GM04503 (cell line): ENCODE results near the gene CHRM1.

Experiments used
- DNase-seq: peaks from one replicate; pipeline ENCODE4 v3.0.0-alpha.2; 2012; ENCODE audit warnings: low read depth

The CHRM1 gene

DNA sequence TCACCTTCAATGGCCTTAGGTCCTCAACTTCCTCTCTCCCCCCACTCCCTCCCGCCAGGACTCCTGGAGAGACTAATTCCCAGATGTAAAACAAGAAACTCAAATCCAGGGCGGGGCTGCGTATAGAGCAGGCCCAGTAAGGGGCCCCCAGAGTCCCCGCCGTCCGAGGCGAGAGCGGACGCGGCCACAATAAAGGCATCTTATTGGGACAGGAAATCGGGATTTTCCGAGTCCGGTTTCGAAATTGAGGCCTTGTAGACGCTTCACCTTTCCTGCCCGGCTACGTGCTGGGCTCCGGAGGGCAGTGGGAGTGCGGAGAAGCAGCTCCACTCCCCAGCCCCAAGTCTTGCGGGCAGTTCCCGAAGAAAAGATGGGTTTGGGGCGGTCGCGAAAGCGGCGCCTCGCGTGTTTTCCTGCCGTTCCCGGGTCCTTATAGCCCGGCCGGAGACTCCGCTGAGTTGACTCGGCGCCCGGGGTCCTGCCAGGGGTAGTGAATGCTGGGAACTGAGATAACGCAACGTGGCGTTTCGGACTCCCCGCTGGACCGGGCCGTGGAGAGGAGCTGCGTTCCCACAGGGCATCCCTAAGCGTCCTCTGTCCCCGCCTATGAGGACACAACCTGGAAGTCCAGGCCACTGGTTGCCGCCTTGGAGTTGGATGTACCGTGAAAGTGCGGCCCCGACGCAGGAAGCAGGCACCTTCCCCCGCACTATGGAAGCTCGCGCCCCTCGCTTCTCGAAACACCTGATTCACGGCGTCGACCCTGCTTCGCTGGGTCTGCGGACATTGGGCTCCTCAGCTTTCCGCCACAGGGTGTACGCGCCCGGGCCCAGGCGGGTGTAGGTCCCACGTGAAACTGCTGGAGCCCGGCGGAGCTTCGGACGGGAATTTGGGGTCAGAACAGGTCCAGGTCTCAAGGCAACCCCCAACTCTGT lies 4.8 kb upstream of the CHRM1 start:
- DNase-seq = no peak

DNA sequence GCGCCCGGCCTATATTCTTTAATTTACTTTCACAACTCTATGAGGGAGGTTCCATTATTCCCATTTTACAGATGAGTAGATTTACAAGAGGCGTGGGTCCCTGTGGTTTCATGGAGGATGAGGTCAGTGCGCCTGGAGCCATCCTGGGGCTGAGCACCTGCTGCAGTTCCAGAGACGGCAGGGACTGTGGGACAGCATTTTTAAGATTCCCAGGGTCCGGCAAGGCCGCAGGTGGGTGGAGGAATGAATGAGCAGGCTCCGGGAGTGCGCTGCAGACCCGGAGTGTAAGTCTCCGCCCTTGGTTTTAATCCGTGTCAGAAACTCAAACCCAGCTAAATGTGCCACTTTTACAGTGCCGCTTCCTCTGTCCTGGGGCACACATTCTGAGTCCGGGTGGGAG lies 4.1 kb upstream of the CHRM1 start:
- DNase-seq = no peak

DNA sequence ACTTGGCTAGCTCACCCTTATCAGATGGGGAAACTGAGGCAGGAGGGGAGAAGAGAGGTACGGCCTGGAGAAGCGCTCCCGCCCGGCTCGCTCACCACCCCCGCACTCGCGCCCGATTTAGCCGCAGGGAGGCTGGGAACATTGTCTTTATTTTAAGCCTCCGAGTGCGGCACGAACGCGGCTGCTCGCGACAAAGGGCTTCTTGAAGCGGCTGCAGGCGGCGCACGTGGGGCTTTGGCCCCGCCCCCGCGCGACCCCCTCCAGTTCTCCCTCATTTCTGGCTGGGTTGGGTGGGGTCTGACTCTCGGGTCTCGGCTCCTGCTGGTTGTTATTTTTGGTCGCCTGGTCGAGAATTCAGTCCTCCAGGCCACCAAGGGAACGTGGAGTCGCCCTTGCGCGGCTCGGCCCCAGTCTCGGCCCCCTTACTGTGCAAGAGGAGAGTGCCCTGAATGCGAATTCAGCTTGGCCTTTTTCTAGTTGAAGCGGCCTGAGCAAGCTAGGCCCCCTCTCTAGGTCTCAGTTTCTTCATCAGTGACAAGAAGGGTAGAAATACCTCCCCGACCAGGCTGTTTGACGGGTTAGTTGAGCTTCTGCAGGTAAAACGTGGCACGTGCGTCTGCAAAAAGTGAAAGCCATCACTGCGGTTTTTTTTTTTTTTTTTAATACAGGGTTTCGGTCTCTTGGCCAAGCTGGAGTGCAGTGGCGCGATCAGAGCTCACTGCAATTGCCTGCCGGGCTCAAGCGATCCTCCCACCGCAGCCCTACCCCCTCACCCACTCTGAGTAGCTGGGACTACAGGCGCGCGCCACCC lies 2.6 kb upstream of the CHRM1 start:
- no peak for DNase-seq

DNA sequence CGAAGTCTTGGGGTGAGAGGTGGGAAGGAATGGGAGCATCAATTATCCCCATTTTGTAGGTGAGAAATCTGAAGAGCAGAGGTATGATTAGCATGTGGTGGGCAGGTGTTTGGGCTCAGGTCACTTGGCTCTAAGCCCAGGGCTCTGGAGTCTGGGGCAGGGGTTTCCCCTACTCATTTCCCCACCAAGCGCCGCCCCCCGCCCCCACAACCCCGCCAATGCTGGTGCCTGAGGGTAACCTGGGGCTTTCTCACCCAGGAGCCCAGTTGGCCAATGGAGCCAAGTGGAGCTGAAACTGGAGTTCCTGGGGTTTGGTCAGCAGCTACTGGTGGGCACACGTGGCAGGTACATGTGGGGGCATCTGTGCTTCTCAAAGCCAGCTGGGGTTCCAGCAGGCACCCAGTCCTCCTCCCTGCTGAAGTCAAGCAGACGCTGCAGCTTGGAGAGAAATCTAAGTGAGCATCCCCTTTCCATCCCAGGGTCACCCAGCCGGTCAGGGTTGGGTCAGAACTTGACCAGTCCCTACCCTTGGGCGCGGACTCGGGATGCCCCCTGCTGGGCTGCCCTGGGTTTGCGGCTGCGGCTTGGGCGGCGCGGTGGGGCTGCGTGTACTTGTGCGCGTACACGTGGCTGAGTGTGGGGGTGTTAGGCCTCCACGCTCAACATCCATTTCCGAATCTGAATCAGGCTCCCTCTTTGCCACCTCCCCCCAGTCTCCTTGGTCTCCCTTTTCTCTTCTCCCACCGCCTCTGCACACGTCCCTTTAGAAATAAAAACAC lies 1.7 kb upstream of the CHRM1 start:
- DNase-seq = no peak

DNA sequence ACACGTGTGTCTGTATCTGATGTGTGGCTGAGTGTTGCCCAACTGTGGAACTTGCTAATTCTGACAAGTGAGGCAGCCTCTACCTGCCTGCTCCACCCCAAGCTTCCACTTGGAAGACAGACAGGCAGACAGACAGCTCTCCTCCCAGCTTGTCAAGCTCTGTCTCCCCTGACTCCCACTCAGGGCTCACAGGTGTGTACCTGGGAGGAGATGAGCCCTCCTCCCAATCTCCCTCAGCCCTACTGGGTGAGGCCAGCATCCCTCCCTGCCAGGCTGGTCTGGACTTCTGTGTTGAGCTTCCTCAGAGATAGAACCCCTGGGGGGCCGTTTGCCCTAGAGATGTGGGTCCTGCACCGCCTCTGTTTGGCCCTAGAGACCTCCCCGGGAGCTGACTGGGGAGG lies 1.0 kb upstream of the CHRM1 start:
- DNase-seq = no peak

DNA sequence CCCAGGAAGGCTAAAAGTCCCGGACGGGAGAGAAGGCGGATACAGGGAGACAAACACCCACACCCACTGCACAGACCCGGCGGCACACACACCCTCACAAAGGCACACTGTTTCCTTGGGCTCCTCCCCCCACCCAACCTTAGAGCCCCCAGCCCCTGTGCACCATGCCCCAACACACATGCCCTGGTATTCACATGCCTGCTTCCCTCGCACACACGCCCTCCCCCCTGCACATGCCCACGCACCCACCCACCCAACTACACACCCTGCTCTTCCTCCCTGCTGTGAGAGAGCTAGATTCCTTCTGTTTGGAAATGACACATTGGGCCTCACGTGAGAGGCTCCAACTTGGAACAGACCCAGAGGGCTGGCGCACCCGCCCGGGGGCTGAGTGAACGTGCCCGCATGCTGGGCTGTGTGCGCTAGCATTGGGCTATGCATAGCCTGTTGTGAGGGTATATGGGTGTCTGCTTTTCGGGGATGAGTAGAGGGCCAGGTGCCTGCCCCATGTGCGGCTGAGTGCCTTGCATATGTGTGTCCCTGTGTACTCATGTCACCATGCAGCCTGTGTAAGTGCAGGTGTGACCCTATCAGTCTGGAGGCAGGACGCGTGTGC lies 518 bp upstream of the CHRM1 start:
- no peak for DNase-seq

DNA sequence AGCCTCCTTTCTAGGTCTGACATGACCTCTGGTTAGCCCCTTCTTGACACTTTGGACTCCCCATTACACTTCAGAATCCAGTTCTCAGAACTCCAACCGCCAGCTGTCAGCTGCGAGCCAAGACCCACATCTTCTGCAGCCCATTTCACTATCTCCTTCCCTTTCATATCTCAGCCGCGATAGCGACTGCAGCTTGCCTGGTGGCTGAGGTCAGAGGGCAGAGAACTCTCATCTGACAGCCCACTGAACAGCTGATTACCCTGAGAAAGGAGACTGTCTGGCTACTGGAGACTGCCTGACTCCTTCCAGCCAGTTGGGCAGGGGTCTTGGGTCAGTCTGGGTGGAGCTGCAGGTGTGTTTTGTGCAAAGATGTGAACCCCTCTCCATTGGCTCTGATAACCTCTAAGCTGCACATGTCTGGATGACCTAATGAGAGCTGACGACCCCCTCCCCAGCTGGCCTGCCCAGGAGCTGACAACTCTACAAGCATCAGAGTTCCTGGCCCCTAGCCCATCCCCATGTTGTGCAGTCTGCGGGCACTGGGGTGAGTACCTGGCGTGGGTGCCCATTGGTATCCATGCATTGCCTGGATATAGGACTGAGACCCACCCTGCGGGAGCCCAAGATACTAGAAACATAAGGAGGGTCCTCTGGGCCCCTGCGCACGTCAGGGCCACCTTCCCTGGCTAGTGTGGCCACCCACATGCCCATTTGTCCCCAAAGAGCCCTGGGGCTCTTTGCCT lies 1.1 kb downstream of the CHRM1 start:
- no peak for DNase-seq

DNA sequence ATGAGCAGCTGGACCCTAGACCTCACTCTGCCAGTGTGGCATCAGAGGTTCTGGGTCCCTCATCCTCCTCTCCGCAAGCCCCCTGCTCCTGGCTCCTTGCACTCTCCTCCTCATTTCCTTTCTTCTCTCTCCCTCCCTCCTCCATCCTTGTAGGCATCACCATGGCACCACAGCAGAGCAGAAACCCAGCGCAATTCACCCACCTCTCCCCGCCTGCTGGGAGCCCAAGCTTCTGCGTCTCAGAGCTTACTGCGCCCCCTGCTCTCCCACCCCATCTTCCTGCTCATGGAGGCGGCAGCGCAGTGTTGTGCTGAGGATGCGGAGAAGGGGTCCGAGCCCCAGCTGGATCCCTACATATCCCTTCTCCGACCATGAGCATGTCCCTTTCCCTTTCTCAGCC lies 1.7 kb downstream of the CHRM1 start:
- DNase-seq = no peak

DNA sequence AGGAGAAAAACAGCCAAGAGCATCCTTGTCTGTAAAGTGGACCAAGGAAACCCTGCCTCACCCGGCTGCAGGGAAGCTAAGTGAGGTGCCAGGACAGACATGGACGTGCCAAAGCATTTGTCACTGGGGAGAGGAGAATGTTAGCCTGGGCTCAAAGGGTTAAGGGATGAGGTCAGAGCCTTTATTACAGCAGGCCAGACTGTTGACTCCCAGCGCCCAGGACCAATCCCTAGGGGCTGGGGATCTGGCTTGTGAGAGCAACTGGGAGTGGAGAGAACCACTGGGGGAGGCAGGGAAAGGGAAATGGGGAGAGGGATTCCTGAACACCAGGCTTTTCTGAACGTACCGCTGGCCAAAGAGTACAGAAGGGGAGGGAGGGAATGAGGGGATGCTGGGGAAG lies 2.6 kb downstream of the CHRM1 start:
- DNase-seq = no peak

DNA sequence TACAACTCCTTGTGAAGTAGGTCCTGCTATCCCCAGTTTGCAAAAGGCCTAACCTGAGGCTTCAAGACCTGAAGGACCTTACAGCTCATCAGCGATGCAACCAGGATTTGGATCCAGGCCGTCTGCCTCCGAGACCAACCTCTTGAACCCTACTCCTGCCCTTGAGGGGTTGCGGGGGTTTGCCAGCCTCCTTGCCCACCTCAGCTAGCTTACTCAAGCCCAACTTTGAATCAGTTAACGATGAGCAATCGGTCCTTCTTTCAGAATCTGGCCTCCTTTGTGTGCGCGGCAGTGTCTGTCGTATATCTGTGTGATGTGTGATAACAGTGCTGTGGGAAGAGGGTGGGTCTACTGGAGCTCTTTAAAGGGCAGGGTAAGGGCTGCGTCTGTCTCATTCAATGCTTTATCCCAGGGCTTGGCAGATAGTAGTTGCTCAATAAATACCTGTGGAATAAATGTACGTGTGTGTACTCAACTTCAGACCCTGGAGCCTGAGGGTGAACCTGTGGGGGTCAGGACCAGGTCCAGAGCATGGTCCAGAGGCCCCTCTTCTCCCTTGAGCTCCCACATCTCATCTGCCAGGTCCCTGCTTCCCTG lies 3.2 kb downstream of the CHRM1 start:
- DNase-seq = no peak

DNA sequence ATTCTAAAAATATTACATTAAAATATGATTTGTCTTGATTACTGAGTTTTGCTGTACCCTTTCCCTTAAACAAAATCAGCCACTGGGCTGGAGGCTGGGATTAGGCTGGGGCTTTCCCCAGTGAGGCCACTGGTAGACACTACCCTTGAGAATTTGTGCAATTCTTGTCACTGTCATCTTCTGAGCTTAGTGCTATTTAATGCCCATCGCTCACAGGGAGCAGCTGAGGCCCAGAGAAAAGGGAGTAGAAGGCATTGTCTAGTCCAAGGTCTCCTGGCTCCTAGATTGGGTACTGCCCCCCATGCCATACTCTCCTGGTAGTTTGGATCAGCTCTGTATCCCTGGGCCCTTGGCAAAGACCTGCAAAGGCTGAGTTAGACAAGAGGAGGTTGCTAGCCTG lies 6.7 kb downstream of the CHRM1 start:
- DNase-seq = no peak

DNA sequence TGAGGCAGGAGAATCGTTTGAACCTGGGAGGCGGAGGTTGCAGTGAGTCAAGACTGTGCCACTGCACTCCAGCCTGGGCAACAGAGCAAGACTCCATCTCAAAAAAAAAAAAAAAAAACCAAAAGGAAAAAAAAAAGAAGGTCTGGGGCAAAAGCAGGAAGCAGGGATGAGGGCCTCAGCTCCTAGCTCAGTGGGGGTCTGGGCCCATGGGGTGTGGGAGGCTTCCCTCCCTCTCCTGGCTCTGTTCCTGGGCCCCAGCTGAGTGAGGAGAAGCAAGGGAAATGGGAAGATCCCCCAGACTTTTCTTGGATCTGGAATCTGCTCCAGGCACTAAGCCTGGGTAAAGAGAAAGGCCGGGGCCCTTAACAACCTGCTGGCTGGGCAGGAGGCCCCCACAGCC lies 8.9 kb downstream of the CHRM1 start:
- no peak for DNase-seq

DNA sequence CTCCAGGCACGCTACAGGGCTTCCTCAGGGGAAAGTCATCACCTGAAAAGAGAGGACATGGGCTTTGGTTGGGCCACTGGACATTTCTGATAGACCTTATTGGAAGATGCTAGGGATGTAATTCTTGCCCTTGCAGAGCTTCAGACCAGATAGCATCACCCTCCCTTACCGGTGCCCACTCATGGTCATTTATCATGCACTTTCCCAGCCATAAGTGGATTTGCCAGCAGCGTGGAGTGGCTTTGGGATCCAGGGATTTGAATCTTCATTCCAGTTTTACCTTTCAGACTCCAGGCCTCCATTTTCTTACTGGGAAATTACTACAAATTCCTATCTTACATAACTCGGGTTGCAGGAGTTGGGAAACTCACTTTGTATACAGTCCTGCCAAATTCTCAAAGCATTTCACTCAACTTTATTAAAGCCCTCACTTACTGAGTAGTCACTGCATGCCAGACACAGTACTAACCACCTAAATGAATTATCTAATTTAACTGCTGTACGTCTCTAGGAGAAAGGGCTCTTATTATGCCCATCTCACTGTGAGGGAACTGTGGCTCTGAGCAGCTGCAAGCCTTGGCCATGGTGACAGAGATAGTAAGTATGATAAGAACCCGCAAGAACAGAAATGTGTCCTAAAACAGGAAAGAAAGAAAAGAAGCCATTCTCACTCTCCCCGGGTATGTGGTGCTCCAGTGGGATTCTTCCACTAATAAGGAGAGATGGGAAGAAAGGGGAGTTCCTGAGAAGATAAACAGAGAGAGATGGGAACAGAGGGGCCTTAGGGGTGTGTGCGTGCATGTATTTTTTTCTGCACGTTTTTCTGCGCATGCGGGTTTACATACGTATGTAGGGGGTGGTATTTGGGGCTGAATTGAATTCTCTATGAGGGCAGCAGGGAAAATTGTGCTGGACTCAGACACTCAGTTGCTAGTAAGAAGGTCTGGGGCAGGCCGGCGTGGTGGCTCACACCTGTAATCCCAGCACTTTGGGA lies 9.7 kb downstream of the CHRM1 start:
- DNase-seq = no peak

DNA sequence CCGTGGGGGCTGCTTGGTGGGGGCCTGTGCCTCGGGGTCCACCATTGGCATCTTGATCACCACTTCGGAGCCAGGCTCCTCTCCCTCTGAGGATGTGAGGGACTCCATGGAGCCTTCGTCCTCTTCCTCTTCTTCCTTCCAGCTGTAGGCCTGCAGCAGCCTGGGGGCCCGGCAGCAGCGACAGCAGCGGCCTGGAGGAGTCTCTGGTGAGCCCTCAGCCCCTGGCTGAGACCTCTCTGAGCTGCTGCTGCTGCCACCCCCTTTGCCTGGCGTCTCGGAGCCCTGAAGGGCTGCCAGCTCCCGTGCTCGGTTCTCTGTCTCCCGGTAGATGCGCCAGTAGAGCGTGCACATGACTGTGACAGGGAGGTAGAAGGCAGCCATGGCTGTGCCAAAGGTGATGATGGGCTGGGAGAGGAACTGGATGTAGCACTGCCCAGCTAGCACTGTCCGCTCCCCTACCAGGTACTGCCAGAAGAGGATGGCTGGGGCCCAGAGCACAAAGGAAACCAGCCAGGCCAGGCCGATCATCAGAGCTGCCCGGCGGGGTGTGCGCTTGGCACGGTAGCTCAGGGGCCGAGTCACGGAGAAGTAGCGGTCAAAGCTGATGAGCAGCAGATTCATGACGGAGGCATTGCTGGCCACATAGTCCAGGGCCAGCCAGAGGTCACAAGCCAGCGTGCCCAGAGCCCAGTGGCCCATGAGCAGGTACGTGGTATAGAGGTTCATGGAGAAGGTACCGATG lies 10.9 kb downstream of the CHRM1 start:
- no peak for DNase-seq

DNA sequence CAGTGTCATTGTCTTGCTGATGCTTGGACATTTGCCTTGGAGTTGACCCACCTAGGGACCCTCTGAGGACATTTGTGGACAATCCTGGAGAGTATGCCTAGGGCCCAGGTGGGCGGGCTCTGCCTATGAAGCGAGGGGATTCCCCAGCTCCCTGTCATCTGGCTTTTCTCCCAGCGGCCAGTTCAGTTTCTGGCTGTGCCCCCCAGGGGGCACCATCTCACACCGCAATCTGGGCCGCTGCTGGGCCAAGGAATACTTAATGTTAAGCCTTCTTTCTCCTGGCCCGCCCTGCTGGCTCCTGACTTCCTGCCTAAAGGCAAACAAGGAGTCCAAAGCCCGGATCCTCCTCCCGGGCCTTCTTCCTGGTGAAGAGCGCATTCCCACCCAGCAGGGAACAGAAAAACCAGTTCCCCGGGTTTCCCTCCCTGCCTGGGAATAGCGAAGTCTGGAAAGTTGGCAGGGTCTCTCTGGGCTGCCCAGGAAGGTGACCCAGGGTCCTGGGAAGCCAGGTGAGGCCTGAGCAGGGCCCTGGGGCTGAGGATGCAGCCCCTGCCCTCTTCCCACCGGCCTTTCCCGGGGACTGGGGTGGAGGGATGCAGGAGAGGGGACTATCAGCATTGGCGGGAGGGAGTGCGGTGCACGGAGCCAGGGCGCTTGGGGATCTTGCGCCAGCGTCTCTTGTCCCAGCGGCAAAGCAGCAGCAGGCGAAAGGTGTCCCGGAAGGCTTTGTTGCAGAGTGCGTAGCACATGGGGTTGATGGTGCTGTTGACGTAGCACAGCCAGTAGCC lies 11.9 kb downstream of the CHRM1 start:
- DNase-seq = no peak

DNA sequence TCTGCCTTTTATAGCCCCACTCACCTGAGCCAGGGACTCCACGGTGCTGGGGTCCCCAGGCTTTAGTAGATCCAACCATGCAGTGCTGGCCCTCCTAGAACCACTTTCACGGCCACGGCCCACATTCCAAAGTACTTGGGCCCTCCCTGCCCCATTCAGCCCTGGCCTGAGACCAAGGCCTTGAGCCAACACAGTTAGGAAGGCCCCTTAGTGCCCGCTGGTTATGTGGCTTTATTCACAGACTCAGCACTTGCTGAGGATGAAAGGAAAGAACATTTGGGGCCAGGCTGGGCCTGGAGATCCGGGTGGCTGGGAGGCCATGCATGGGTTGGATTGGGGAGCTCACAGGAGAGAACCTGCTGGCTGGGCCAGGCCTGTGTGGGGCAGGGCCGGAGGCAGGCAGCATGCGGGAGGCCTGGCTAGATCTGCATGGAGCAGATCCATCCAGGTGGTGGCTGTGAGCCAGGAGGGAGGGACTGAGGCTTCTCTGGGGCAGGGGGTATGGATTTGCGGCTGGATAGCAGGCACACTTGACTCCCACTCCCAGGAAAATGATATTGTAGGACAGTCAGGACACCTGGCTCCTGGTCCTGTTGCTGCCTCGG lies 12.6 kb downstream of the CHRM1 start:
- DNase-seq = no peak

DNA sequence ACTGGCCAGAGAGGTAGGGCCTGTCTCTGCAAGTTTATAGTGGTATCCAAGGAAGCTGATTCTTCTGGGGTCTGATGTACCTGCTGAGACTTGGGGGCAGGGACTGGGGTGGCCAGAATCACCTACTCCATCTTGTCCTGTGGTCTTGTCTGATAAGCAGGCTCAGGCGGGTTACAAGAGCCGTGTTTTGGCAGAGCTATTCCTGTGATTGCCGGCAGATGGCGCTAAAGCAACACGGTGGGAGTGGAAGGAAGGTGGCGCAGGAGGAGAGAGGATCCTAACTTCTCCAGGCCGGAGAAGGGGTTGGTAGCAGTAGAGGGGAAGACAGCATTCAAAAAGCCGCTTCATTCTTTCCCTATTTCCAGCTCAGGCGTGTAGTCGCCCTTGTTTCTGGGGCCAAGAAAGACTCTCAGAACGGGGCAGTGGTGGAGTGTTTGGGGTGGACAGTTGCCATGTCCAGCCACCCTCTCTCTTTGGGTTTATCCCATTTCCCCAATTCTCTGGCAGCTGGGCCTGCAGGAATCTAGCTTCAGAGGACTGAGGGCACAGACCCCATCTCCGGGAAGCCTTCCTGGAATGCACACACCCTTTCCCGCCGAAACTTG lies 15.1 kb downstream of the CHRM1 start:
- DNase-seq = peak; percentile 23
